A549 (cell line): ENCODE data around the gene PLAAT2. TPM values are rescaled to one million over a fixed set of nuclear protein-coding genes. Genes with fewer than 3 reads are reported as not detected.

ENCODE experiments used
- ATAC-seq, 2 experiments: fragments of 200-7000 bp in 1 of 2; fragments of >200 bp in 1 of 2; cut with Nextera tagmentation in 1 of 2; cut with Tn5 transposase in 1 of 2; 3 replicates each; pipeline versions ENCODE4 v1.8.0 to v1.9.1; 2018 to 2020; ENCODE audit warnings: mild to moderate bottlenecking in 1 of 2, moderate library complexity in 1 of 2
- CTCF ChIA-PET: fragments of 300-600 bp; sonication (Branson Sonifier 250); formaldehyde crosslinking; extraction: SDS; loops from one replicate; lab custom pipeline; 2021; ENCODE audit warnings: antibody characterized with exemption, inconsistent platforms; lab: Yijun Ruan, JAX
- POLR2A ChIA-PET: fragments of 350-600 bp; formaldehyde crosslinking; extraction: SDS; loops from one replicate; lab custom pipeline; 2021; ENCODE audit warnings: antibody characterized with exemption, inconsistent platforms; lab: Yijun Ruan, JAX
- DNase-seq, 2 experiments: peaks; one replicate each; pipeline versions ENCODE4 v3.0.0 to v3.0.0-alpha.2; 2011 to 2016; ENCODE audit warnings: low read depth in 1 of 2, low spot score in 1 of 2
- FAIRE-seq: peaks from 2 replicates; lab custom pipeline; 2011; peaks lifted over from hg19 to GRCh38; lab: Jason Lieb, UNC
- H3K27ac ChIP-seq, 2 experiments: fragments of >200 bp; sonication (Bioruptor Twin); formaldehyde crosslinking; 3 replicates each; pipeline ENCODE4 v1.5.1; 2016 to 2017
- H3K4me1 ChIP-seq: fragments of >200 bp; sonication (Bioruptor Twin); formaldehyde crosslinking; 3 replicates; pipeline ENCODE4 v1.6.1; 2016
- H3K4me2 ChIP-seq: fragments of >200 bp; sonication (Bioruptor Twin); formaldehyde crosslinking; 3 replicates; pipeline ENCODE4 v1.6.1; 2016
- H3K4me3 ChIP-seq: fragments of >200 bp; sonication (Bioruptor Twin); formaldehyde crosslinking; 3 replicates; pipeline ENCODE4 v1.5.1; 2016
- H3K9me3 ChIP-seq: fragments of >200 bp; sonication (Bioruptor Twin); formaldehyde crosslinking; 3 replicates; pipeline ENCODE4 v1.6.1; 2016
- CBX2 ChIP-seq: fragments of 200-600 bp; sonication (generic); IDR thresholded peaks from 2 replicates; pipeline ENCODE4 v1.6.1; 2016; ENCODE audit warnings: low read depth, mild to moderate bottlenecking, borderline replicate concordance
- CBX8 ChIP-seq: fragments of 200-600 bp; sonication (generic); IDR thresholded peaks from 2 replicates; pipeline ENCODE4 v1.6.1; 2016
- CEBPB ChIP-seq, 2 experiments: fragments of >200 bp in 1 of 2; sonication (Bioruptor Twin) in 1 of 2; formaldehyde crosslinking in 1 of 2; IDR thresholded peaks; 2 replicates each; pipeline ENCODE4 v1.6.1; 2012 to 2016
- CHD2 ChIP-seq: fragments of 150-350 bp; IDR thresholded peaks from 2 replicates; pipeline ENCODE4 v1.6.1; 2014; ENCODE audit warnings: low read length; ENCODE audit not compliant: partially characterized antibody
- EHF ChIP-seq: fragments of 250-450 bp; sonication (Bioruptor Pico); IDR thresholded peaks from 2 replicates; pipeline ENCODE4 v1.5.0; 2020; ENCODE audit warnings: mild to moderate bottlenecking
- ESRRA ChIP-seq: fragments of 150-350 bp; IDR thresholded peaks from 2 replicates; pipeline ENCODE4 v1.6.1; 2014; ENCODE audit warnings: mild to moderate bottlenecking, low read length, borderline replicate concordance
- FOSB ChIP-seq: fragments of 250-450 bp; sonication (Bioruptor Pico); IDR thresholded peaks from 2 replicates; pipeline ENCODE4 v1.5.0; 2020; ENCODE audit warnings: mild to moderate bottlenecking, moderate library complexity
- FOXS1 ChIP-seq: fragments of 250-450 bp; sonication (Bioruptor Pico); IDR thresholded peaks from 2 replicates; pipeline ENCODE4 v1.5.0; 2020; ENCODE audit warnings: mild to moderate bottlenecking, moderate library complexity
- HDAC2 ChIP-seq: fragments of 200-600 bp; sonication (generic); IDR thresholded peaks from 2 replicates; pipeline ENCODE4 v1.6.1; 2016
- KDM1A ChIP-seq: fragments of 200-600 bp; sonication (generic); IDR thresholded peaks from 2 replicates; pipeline ENCODE4 v1.6.1; 2016; ENCODE audit warnings: low read depth, mild to moderate bottlenecking
- KDM5A ChIP-seq: fragments of 200-600 bp; sonication (generic); IDR thresholded peaks from 2 replicates; pipeline ENCODE4 v1.6.1; 2016; ENCODE audit warnings: antibody characterized with exemption, mild to moderate bottlenecking
- NPAS2 ChIP-seq: fragments of 250-450 bp; sonication (Bioruptor Pico); IDR thresholded peaks from 2 replicates; pipeline ENCODE4 v1.8.0; 2022; ENCODE audit warnings: mild to moderate bottlenecking, moderate library complexity, borderline replicate concordance
- PHF8 ChIP-seq: fragments of 200-600 bp; sonication (generic); IDR thresholded peaks from 2 replicates; pipeline ENCODE4 v1.6.1; 2016; ENCODE audit warnings: low read depth, mild to moderate bottlenecking, antibody characterized with exemption, moderate library complexity, borderline replicate concordance
- POLR2AphosphoS2 ChIP-seq: conservative IDR thresholded peaks from 2 replicates; pipeline ENCODE4 v1.6.1; 2012; ENCODE audit warnings: low read length, improper control_type of control experiment, inconsistent platforms
- RAD21 ChIP-seq, 2 experiments: fragments of >200 bp in 1 of 2; sonication (Bioruptor Twin) in 1 of 2; formaldehyde crosslinking in 1 of 2; IDR thresholded peaks in 1 of 2; conservative IDR thresholded peaks in 1 of 2; 2 replicates in 1 of 2; 3 replicates in 1 of 2; pipeline ENCODE4 v1.6.1; 2012 to 2018; ENCODE audit warnings: inconsistent platforms in 1 of 2
- RCOR1 ChIP-seq: fragments of 150-350 bp; IDR thresholded peaks from 2 replicates; pipeline ENCODE4 v1.6.1; 2014; ENCODE audit warnings: antibody characterized with exemption, low read length, low read depth
- RNF2 ChIP-seq: fragments of 200-600 bp; sonication (generic); IDR thresholded peaks from 2 replicates; pipeline ENCODE4 v1.6.1; 2016; ENCODE audit warnings: low read depth, mild to moderate bottlenecking, antibody characterized with exemption, moderate library complexity, borderline replicate concordance
- TFCP2L1 ChIP-seq: fragments of 250-450 bp; sonication (Bioruptor Pico); IDR thresholded peaks from 2 replicates; pipeline ENCODE4 v1.5.0; 2021; ENCODE audit warnings: mild to moderate bottlenecking
- ZFP36 ChIP-seq: fragments of 450-650 bp; IDR thresholded peaks from 2 replicates; pipeline ENCODE4 v1.6.1; 2014; ENCODE audit warnings: borderline replicate concordance; ENCODE audit not compliant: partially characterized antibody
- ZSCAN20 ChIP-seq: fragments of 250-450 bp; sonication (Bioruptor Pico); IDR thresholded peaks from 2 replicates; pipeline ENCODE4 v1.8.0; 2022; ENCODE audit warnings: mild to moderate bottlenecking, moderate library complexity
- WGBS: methylation state at CpG from one replicate; pipeline ENCODE4 v1.1.6; 2017; ENCODE audit errors: missing lambda C conversion rate; 5-methylcytosine and 5-hydroxymethylcytosine counted together
- polyA plus RNA-seq, 4 experiments: library from polyadenylated mRNA; depleted of rRNA in 3 of 4; stranded (reverse); fragments of >200 nt; fragmentation: RNase III in 1 of 4; extraction: RNeasy Plus Mini Kit Qiagen cat#74134 plus additional on column Dnase treatment in 1 of 4; gene quantifications; 2 replicates in 3 of 4; 3 replicates in 1 of 4; pipeline ENCODE4 v1.2.3, GENCODE V29; 2011 to 2017
- TF ChIP-seq, protein P1 (sequence below): IDR thresholded peaks from 2 replicates; pipeline ENCODE4 v1.6.1; 2012
- TF ChIP-seq, protein P2 (sequence below): fragments of 250-450 bp; sonication (Bioruptor Pico); IDR thresholded peaks from 2 replicates; pipeline ENCODE4 v1.5.0; 2020; ENCODE audit warnings: low read depth, mild to moderate bottlenecking, moderate library complexity
- TF ChIP-seq, protein P3 (sequence below): fragments of 250-450 bp; sonication (Bioruptor Pico); IDR thresholded peaks from 2 replicates; pipeline ENCODE4 v1.5.0; 2021; ENCODE audit warnings: mild to moderate bottlenecking, moderate library complexity, borderline replicate concordance
- TF ChIP-seq, protein P4 (sequence below): fragments of >200 bp; sonication (Bioruptor Twin); formaldehyde crosslinking; IDR thresholded peaks from 2 replicates; pipeline ENCODE4 v1.6.1; 2016

PLAAT2 gene
- polyA plus RNA-seq, 2 of the 4 experiments (the other 2 are of a cell fraction), result 0.26 to 0.57 TPM

DNA sequence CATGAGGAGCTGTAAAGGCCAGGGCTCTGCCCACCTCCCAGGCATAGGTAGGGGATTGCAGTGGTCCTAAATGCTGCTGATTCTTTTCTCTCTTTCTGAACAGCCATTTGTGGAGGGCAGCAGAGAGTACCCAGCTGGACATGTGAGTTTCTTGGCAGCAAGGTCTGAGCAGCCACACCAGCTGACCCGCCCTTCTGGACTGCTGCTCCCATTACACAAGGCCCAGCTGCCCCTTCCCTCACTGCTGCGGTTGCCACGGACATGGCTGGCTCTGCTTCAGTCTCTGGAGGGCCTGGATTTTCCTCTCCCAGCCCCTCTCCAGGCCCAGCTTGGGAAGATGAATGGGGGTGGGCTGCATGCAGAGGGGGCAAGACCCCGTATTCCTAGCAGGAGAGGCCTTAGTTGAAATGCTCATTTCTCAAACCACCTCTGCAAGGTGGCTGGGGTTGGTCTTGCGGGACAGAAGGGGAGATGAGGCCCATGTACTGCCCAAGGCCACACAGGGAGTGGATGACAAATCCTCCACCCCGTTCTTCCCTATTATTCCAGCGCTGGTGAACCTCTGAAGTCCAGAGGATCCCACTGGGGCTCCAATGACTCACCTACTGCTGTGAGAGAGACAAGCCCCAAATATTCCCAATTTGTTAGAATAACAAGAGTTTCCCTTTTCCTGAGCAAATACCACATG, 52.7 kb downstream of the PLAAT2 start:
- no peak overlapping the region for H3K4me2 ChIP-seq
- 68% methylated on average over 7 of the region's 7 CpGs for WGBS
- FAIRE-seq (no peak), ATAC-seq (peak in 1 of 2 experiments; percentile 28; a peak in 1 of 6 replicates), DNase-seq (no peak)
- no peaks in the 10 kb centered on the region for H3K9me3 ChIP-seq
- peaks cover 14% of the 10 kb centered on the region for H3K4me1 ChIP-seq
- no peak overlapping the region for H3K4me3 ChIP-seq
- TF ChIP-seq ESRRA (no peak), FOXS1 (CRISPR knock-in tag) (no peak), CEBPB (IDR thresholded peaks at IDR 0.05) (no peak), CBX8 (no peak), POLR2AphosphoS2 (no peak), NPAS2 (CRISPR knock-in tag) (no peak), RAD21 (conservative IDR thresholded peaks at IDR 0.05 in 1 of 2, IDR thresholded peaks at IDR 0.05 in 1 of 2) (no peak), ZSCAN20 (CRISPR knock-in tag) (no peak), PHF8 (no peak), ZFP36 (no peak), KDM1A (no peak), FOSB (no peak), HDAC2 (no peak)
- TF ChIP-seq, protein P1, sequence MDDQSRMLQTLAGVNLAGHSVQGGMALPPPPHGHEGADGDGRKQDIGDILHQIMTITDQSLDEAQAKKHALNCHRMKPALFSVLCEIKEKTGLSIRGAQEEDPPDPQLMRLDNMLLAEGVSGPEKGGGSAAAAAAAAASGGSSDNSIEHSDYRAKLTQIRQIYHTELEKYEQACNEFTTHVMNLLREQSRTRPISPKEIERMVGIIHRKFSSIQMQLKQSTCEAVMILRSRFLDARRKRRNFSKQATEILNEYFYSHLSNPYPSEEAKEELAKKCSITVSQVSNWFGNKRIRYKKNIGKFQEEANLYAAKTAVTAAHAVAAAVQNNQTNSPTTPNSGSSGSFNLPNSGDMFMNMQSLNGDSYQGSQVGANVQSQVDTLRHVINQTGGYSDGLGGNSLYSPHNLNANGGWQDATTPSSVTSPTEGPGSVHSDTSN, result no peak
- TF ChIP-seq, protein P2, sequence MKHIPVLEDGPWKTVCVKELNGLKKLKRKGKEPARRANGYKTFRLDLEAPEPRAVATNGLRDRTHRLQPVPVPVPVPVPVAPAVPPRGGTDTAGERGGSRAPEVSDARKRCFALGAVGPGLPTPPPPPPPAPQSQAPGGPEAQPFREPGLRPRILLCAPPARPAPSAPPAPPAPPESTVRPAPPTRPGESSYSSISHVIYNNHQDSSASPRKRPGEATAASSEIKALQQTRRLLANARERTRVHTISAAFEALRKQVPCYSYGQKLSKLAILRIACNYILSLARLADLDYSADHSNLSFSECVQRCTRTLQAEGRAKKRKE (CRISPR knock-in tag), result no peak
- CTCF ChIA-PET, result interaction anchor here (0.6 to 5.0 kb wide), 5 partner anchors 15 to 59 kb away, joined by 3 to 29 read pairs (median 3); partner anchors contain the start of gene PLAAT4
- H3K27ac ChIP-seq, result peak overlapping the region in 1 of 2 experiments; percentile 42; a peak in 1 of 6 replicates
- POLR2A ChIA-PET, result no interaction called here

DNA sequence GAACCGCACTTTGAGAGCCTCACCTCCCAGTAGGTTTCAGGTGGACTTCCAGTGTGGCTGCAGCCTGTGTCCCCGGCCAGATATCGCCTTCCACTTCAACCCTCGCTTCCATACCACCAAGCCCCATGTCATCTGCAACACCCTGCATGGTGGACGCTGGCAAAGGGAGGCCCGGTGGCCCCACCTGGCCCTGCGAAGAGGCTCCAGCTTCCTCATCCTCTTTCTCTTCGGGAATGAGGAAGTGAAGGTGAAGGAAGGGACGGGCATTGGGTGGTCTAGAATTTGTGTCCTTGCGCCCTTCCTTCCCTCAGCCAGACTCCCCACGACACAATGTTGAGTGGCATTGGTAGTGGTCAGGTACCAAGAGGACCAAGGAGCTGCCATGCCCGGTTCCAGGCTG, 54.4 kb downstream of the PLAAT2 start:
- CTCF ChIA-PET, result interaction anchor here (0.7 to 5.0 kb wide), 3 partner anchors 11 to 29 kb away, joined by 3 to 29 read pairs (median 4); no protein-coding TSS in a partner anchor
- TF ChIP-seq HDAC2 (no peak), CBX2 (no peak), CHD2 (no peak), TFCP2L1 (no peak), RNF2 (no peak), ESRRA (no peak), KDM5A (no peak), RCOR1 (no peak), EHF (no peak), KDM1A (no peak)
- TF ChIP-seq, protein P1, result no peak
- TF ChIP-seq, protein P3, sequence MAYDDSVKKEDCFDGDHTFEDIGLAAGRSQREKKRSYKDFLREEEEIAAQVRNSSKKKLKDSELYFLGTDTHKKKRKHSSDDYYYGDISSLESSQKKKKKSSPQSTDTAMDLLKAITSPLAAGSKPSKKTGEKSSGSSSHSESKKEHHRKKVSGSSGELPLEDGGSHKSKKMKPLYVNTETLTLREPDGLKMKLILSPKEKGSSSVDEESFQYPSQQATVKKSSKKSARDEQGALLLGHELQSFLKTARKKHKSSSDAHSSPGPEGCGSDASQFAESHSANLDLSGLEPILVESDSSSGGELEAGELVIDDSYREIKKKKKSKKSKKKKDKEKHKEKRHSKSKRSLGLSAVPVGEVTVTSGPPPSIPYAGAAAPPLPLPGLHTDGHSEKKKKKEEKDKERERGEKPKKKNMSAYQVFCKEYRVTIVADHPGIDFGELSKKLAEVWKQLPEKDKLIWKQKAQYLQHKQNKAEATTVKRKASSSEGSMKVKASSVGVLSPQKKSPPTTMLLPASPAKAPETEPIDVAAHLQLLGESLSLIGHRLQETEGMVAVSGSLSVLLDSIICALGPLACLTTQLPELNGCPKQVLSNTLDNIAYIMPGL, result no peak
- TF ChIP-seq, protein P4, sequence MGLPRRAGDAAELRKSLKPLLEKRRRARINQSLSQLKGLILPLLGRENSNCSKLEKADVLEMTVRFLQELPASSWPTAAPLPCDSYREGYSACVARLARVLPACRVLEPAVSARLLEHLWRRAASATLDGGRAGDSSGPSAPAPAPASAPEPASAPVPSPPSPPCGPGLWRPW, result no peak
- DNase-seq (no peak), FAIRE-seq (no peak), ATAC-seq (no peak)
- H3K9me3 ChIP-seq, result no peaks in the 10 kb centered on the region
- H3K27ac ChIP-seq, result no peak overlapping the region
- peaks cover 14% of the 10 kb centered on the region for H3K4me1 ChIP-seq
- 83% methylated on average over 11 of the region's 12 CpGs for WGBS
- POLR2A ChIA-PET, result no interaction called here
- no peak overlapping the region for H3K4me3 ChIP-seq
- H3K4me2 ChIP-seq, result no peak overlapping the region
